Activated T-helper 1 cell treated with anti-CD3 and anti-CD28 coated beads, Interleukin-12 subunit alpha, Interleukin-12 subunit beta, Interleukin-2, Interleukin-4 antibody, amounts not matched to agents 30 ng/mL and 10 ng/mL and 1 ng/mL, durations not matched to agents 14 hours and 24 hours and 36 hours (primary cell): ENCODE results near the gene TMEM92. TPM values are rescaled to one million over a fixed set of nuclear protein-coding genes. Genes with fewer than 3 reads are reported as not detected.

Source experiments
- DNase-seq: peaks from one replicate; pipeline ENCODE4 v3.0.0; 2021; ENCODE audit warnings: low spot score
- H3K27ac Mint-ChIP-seq: one replicate; pipeline ENCODE4 v1.8.0; 2021; ENCODE audit warnings: mild to moderate bottlenecking, mixed read lengths
- H3K27me3 Mint-ChIP-seq: one replicate; pipeline ENCODE4 v1.8.0; 2022; ENCODE audit warnings: mild to moderate bottlenecking, moderate library complexity, mixed read lengths; ENCODE audit not compliant: insufficient read depth
- H3K36me3 Mint-ChIP-seq: one replicate; pipeline ENCODE4 v1.8.0; 2021; ENCODE audit warnings: low read depth, mixed read lengths
- H3K4me1 Mint-ChIP-seq: one replicate; pipeline ENCODE4 v1.8.0; 2021; ENCODE audit warnings: low read depth, mixed read lengths
- H3K4me3 Mint-ChIP-seq: one replicate; pipeline ENCODE4 v1.8.0; 2021; ENCODE audit warnings: mild to moderate bottlenecking, moderate library complexity, mixed read lengths
- H3K9me3 Mint-ChIP-seq: one replicate; pipeline ENCODE4 v1.8.0; 2021; ENCODE audit warnings: mixed read lengths
- intact Hi-C: fragments of 100-400 bp; cut with micrococcal nuclease; formaldehyde crosslinking; loops from one replicate; pipeline ENCODE4 v1.15.1; 2024
- total RNA-seq: library from RNA; stranded (reverse); gene quantifications from 2 replicates; pipeline ENCODE4 v1.2.3, GENCODE V29; 2022

The TMEM92 gene
- 0.21 and 0.47 TPM in 2 replicates for total RNA-seq

DNA sequence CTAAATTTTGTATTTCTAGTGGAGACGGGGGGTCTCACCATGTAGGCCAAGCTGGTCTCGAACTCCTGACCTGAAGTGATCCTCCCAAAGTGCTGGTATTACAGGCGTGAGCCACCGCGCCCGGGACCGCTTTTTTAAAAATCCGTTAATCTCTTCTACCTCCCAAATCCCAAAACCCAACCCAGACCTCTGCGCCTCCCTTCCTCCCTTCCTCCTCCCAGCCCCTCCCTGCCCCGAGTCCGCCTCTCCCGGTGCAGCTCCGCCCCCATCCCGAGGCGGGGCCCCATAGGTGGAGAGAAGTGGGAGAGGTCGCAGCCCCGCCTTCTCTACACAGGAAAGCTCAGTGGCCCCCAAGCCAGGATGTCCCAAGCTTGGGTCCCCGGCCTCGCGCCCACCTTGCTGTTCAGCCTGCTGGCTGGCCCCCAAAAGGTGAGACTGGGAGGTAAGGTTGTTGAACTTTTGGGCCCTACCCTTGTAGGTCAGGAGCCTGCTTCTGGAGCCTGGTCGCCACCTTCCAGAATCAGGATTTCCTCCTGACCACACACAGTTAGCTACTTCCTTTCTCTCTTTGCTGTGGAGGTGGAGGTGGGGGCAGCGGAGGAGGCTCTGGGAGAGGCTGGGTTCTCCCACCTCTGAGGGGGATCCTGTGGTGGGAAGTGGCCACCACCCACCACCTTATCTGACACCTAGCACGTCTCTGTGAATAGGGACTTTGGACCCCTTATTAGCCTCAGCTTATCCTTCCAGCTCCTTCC lies at the start of gene TMEM92:
TSS of gene TMEM92 (plus strand) at position 325 of the 755 bp plus-strand sequence. CDS start at position 361, 36 bp downstream.
- Mint-ChIP-seq H3K27ac (no peak within 1 kb of the TSS), H3K9me3 (no peaks in the 10 kb centered on the region), H3K4me1 (peaks cover 18% of the 10 kb centered on the region), H3K36me3 (no peaks in the 10 kb centered on the region), H3K4me3 (peak within 1 kb of the TSS; percentile 53), H3K27me3 (peaks cover 14% of the 10 kb centered on the region)
- intact Hi-C loops: loop anchor here (2.0 kb wide), 1 partner anchor 16 kb away; no protein-coding TSS in a partner anchor
- DNase-seq: no peak

DNA sequence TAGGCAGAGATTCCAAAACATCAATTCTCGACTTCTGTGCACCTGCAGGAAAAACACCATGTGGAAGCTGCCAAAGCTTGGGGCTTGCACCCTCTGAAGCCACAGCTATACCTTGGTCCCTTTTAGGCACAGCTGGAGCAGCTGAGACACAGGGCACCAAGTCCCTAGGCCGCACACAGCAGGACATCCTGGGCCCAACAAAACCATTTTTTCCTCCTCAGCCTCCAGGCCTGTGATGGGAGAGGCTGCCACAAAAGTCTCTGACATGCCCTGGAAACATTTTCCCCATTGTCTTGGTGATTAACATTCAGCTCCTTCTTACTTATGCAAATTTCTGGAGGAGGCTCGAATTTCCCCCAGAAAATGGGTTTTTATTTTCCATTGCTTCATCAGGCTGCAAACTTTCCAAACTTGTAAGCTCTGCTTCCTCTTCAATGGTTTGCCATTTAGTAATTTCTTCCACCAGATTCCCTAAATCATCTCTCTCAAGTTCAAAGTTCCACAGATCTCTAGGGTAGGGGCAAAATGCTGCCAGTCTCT lies 48.5 kb upstream of the TMEM92 start:
- peaks cover 7% of the 10 kb centered on the region for H3K4me1 Mint-ChIP-seq
- intact Hi-C loops: no loop called here
- no peak overlapping the region for H3K27ac Mint-ChIP-seq
- H3K4me3 Mint-ChIP-seq: no peak overlapping the region
- no peaks in the 10 kb centered on the region for H3K36me3 Mint-ChIP-seq
- H3K27me3 Mint-ChIP-seq: peaks cover 3% of the 10 kb centered on the region
- no peak for DNase-seq
- peaks cover 17% of the 10 kb centered on the region for H3K9me3 Mint-ChIP-seq

DNA sequence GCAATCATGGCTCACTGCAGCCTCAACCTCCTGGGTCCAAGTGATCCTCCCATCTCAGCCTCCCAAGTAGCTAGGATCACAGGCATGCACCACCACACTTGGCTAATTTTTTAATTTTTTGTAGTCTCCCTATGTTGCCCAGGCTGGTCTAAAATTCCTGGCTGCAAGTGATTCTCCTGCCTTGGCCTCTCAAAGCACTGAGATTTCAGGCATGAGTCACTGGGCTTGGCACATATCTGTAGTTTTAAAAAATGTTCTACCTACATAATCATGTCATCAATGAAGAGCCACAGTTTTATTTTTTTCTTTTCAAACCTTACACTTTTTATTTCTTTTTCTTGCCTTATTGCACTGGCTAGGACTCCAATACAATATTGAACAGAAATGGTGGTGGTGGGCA lies 39.7 kb upstream of the TMEM92 start:
- Mint-ChIP-seq H3K4me3 (no peak overlapping the region), H3K27me3 (peaks cover 41% of the 10 kb centered on the region)

DNA sequence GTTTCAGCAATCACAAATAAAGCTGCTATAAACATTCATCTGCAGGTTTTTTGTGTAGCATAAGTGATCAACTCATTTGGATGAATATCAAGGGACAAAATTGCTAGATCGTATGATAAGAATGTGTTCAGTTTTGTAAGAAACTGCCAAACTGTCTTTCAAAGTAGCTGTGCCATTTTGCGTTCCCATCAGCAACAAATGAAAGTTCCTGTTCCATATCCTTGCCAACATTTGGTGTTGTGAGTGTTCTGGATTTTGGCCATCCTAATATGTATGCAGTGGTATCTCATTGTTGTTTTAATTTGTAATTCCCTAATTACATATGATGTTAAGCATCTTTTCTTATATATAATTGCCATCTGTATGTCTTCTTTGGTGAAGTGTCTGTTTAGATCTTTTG lies 36.4 kb upstream of the TMEM92 start:
- Mint-ChIP-seq H3K36me3 (no peaks in the 10 kb centered on the region), H3K27ac (no peak overlapping the region), H3K4me3 (no peak overlapping the region), H3K4me1 (no peaks in the 10 kb centered on the region), H3K27me3 (peaks cover 47% of the 10 kb centered on the region), H3K9me3 (no peaks in the 10 kb centered on the region)
- DNase-seq: no peak
- intact Hi-C loops: no loop called here

More for the DNA sequence above, 39.7 kb upstream of the TMEM92 start:
- no peak for DNase-seq
- H3K9me3 Mint-ChIP-seq: no peaks in the 10 kb centered on the region
- no peaks in the 10 kb centered on the region for H3K36me3 Mint-ChIP-seq
- intact Hi-C loops: no loop called here
- no peaks in the 10 kb centered on the region for H3K4me1 Mint-ChIP-seq
- H3K27ac Mint-ChIP-seq: no peak overlapping the region

DNA sequence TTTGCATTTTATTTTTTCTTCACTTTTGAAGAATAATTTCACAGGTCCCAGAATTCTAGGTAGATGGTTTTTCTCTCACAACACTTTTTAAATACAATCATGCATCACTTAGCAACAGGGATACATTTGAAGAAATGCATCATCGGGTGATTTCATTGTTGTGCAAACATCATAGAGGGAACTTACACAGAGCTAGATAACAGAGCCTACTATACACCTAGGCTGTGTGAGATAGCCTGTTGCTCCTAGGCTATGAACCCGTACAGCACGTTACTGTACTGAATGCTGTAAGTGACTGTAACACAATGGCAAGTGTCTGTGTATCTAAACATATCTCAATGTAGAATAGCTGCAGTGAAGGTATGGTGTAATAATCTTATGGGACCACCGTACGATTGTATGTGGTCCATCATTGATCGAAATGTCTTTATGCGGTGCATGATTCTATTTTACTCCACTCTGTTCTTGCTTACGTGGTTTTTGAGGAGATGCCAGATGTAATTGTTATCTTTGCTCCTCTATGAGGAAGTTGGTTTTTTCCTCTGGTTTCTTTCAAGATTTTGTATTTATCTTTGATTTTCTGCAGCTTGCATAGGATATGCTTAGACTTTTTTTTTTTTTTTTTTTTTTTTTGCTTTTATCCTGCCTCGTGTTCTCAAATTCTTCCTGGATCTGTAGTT lies 35.5 kb upstream of the TMEM92 start:
- no peak for DNase-seq
- no peak overlapping the region for H3K4me3 Mint-ChIP-seq
- intact Hi-C loops: no loop called here
- no peaks in the 10 kb centered on the region for H3K36me3 Mint-ChIP-seq
- peaks cover 43% of the 10 kb centered on the region for H3K27me3 Mint-ChIP-seq
- H3K9me3 Mint-ChIP-seq: no peaks in the 10 kb centered on the region
- no peaks in the 10 kb centered on the region for H3K4me1 Mint-ChIP-seq
- H3K27ac Mint-ChIP-seq: no peak overlapping the region

DNA sequence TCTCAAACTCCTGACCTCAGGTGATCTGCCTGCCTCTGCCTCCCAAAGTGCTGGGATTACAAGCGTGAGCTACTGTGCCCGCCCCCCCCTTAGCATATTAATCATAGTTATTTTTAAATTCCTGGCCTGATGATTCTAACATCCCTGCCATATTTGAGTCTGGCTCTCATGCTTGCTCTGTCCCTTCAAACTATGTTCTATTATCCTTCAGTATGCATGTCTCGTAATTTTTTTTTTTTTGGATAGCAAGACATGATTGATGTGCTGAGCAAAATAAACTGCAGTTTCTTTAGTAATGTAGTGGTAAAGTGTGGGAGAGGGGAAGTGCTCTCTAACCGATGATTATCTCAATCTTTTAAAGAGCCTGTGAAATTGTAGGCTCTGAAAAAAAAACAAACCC lies 34.3 kb upstream of the TMEM92 start:
- no peak for DNase-seq
- H3K4me3 Mint-ChIP-seq: no peak overlapping the region
- intact Hi-C loops: no loop called here
- no peak overlapping the region for H3K27ac Mint-ChIP-seq
- H3K4me1 Mint-ChIP-seq: no peaks in the 10 kb centered on the region
- peaks cover 40% of the 10 kb centered on the region for H3K27me3 Mint-ChIP-seq
- no peaks in the 10 kb centered on the region for H3K9me3 Mint-ChIP-seq
- H3K36me3 Mint-ChIP-seq: no peaks in the 10 kb centered on the region

DNA sequence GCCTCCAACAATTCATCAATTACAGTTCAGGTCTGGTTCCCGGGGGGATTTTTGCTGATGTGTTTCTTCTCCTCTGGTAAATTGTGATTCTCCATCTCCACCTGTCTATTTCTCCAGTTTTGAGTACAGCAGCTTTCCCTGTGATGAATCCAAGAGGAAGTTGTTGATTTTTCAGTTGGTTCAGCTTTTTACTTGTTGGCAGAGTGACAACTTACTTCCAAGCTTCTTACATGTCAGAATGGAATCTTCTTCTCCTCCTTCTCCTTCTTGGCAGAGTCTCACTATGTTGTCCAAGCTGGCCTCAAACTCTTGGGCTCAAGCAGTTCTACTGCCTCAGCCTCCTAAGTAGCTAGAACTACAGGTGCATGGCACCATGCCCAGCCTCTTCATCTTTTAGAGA lies 33.4 kb upstream of the TMEM92 start:
- no peak overlapping the region for H3K27ac Mint-ChIP-seq
- no peak for DNase-seq
- peaks cover 35% of the 10 kb centered on the region for H3K27me3 Mint-ChIP-seq

DNA sequence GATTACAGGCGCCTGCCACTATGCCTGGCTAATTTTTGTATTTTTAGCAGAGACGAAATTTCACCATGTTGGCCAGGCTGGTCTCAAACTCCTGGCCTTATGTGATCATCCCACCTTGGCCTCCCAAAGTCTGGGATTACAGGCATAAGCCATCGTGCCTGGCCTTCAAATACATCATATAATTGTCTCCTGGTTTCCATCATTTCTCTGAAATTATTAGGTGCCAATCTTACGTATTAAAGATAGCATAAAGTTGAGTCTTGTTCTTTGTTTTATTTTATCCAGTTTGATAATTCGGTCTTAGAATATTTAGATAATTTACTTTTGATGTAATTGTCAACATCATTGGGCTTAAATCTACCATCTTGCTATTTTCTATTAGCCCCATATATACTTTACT lies 32.8 kb upstream of the TMEM92 start:
- H3K9me3 Mint-ChIP-seq: no peaks in the 10 kb centered on the region
- no peaks in the 10 kb centered on the region for H3K36me3 Mint-ChIP-seq
- intact Hi-C loops: no loop called here

More for the DNA sequence above, 33.4 kb upstream of the TMEM92 start:
- Mint-ChIP-seq H3K9me3 (no peaks in the 10 kb centered on the region), H3K4me3 (no peak overlapping the region), H3K36me3 (no peaks in the 10 kb centered on the region), H3K4me1 (no peaks in the 10 kb centered on the region)
- intact Hi-C loops: no loop called here

DNA sequence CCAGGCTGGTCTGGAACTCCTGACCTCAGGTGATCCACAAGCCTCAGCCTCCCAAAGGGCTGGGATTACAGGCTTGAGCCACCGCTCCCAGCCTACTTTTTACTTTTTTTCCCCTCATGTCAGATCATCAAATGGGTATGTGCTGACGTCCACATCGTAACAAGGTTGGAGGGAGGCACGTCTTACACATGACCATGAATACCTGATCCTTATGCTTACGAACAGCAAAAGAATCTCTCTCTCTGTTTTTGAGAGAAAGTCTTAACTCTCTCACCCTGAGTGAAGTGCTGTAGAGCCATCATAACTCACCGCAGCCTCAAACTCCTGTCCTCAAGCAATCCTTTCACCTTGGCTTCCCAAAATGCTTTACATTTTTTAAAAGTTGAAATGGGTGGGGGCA lies 29.5 kb upstream of the TMEM92 start:
- Mint-ChIP-seq H3K4me3 (no peak overlapping the region), H3K36me3 (no peaks in the 10 kb centered on the region), H3K27me3 (peaks cover 23% of the 10 kb centered on the region), H3K4me1 (no peaks in the 10 kb centered on the region), H3K9me3 (peaks cover 9% of the 10 kb centered on the region), H3K27ac (no peak overlapping the region)
- intact Hi-C loops: no loop called here
- DNase-seq: no peak

More for the DNA sequence above, 32.8 kb upstream of the TMEM92 start:
- Mint-ChIP-seq H3K27ac (no peak overlapping the region), H3K27me3 (peaks cover 34% of the 10 kb centered on the region), H3K4me3 (no peak overlapping the region), H3K4me1 (no peaks in the 10 kb centered on the region)
- no peak for DNase-seq

DNA sequence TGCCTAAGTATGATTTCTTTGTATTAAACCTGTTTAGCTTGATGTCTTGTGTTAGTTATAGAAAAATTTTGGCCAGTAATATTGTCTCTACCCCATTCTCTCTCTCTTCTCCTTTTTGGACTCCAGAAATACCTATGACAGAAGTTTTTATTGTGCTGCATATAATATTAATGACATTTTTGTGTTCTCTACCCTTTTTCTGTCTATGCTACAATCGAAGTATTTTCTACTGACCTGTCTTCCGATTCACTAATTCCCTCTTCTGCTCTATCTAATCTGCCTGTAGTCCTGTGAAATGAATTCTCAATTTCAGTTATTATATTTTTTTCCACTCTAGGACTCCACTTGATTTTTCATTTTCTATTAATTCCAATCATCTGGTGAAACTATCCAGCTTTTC lies 26.0 kb upstream of the TMEM92 start:
- DNase-seq: no peak
- no peaks in the 10 kb centered on the region for H3K4me1 Mint-ChIP-seq
- H3K36me3 Mint-ChIP-seq: no peaks in the 10 kb centered on the region
- no peak overlapping the region for H3K4me3 Mint-ChIP-seq
- intact Hi-C loops: no loop called here
- no peak overlapping the region for H3K27ac Mint-ChIP-seq
- H3K27me3 Mint-ChIP-seq: peaks cover 11% of the 10 kb centered on the region
- H3K9me3 Mint-ChIP-seq: peaks cover 9% of the 10 kb centered on the region

DNA sequence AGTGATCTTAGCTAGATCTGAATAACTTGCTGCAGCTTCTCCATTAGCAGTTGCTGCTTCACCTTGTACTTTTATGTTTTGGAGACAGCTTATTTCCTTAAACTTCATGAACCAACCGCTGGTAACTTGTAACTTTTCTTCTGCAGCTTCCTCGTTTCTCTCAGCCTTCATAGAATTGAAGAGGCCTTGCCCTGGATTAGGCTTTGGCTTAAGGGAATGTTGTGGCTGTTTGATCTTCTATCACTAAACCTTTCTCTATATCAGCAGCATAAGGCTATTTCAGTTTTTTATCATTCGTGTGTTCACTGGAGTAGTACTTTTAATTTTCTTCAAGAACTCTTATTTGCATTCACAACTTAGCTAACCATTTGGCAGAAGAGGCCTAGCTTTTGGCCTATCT lies 21.5 kb upstream of the TMEM92 start:
- no peak for DNase-seq
- H3K4me3 Mint-ChIP-seq: no peak overlapping the region
- no peak overlapping the region for H3K27ac Mint-ChIP-seq
- H3K4me1 Mint-ChIP-seq: no peaks in the 10 kb centered on the region
- no peaks in the 10 kb centered on the region for H3K36me3 Mint-ChIP-seq
- peaks cover 20% of the 10 kb centered on the region for H3K27me3 Mint-ChIP-seq
- intact Hi-C loops: no loop called here
- peaks cover 9% of the 10 kb centered on the region for H3K9me3 Mint-ChIP-seq

DNA sequence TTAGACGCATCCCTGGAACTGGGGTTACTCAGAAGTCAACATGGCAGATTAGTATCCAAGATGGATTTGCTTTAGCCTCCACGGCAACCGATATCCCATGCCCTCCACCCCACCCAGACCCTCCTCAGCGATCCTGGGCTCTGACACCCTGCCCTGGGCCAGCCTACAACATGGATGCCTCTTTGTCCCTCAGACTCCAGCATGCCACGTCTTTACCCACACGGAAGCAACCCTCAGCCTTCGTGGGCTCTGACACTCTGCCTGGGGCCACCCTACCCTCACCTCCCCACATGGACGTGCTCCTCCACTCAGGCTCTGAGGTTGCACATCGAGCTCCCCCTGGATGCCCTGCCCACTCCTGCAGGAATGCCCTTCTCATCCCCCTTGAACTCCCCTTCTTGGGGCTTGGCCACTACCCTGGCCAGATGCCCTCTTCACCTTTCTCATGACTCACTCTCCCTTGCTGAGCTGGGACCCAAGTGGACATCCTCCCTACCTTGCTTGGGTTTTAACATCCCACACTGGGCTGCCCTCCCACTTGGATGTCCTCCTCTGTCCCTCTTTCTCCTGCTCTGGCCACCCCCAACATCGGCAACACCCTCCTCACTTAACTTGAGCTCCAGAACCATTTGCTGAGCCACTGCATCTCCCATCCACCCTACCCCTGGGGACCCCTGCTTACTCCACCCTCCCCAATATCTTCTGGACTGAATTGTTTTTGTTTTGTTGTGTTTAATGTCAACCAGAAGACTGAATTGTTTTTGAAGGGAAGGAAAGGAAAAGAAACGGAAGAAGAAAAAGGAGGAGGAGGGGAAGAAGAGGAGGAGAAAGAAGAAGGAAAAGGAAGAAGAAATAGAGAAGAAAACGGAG lies 18.3 kb upstream of the TMEM92 start:
- DNase-seq: no peak
- H3K9me3 Mint-ChIP-seq: no peaks in the 10 kb centered on the region
- no peaks in the 10 kb centered on the region for H3K4me1 Mint-ChIP-seq
- H3K27me3 Mint-ChIP-seq: peaks cover 10% of the 10 kb centered on the region
- no peaks in the 10 kb centered on the region for H3K36me3 Mint-ChIP-seq
- intact Hi-C loops: no loop called here
- H3K4me3 Mint-ChIP-seq: no peak overlapping the region
- no peak overlapping the region for H3K27ac Mint-ChIP-seq
